Smooth muscle cell of the brain vasculature (primary cell): Measurements from ENCODE around the gene FASLG.

Experiments used
- DNase-seq: peaks from one replicate; pipeline ENCODE4 v3.0.0-alpha.2; 2012; ENCODE audit warnings: low read depth, low spot score

Gene FASLG

DNA sequence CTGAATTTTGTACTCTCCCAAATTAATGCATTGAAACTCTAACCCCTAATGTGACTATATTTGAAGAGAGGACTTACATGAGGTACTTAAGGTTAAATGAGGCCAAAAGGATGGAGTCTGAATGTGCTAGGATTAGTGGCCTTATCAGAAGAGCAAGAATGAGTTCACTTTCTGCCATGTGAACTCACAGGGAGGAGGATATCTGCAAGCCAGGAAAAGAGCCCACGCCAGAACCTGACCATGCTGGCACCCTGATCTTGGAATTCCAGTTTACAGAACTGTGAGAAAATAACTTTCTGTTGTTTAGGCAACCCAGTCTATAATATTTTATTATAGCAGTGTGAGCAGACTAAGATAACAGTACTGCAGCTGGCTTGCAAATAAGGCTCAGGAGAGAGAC lies 12.2 kb upstream of the FASLG start:
- DNase-seq: no peak

DNA sequence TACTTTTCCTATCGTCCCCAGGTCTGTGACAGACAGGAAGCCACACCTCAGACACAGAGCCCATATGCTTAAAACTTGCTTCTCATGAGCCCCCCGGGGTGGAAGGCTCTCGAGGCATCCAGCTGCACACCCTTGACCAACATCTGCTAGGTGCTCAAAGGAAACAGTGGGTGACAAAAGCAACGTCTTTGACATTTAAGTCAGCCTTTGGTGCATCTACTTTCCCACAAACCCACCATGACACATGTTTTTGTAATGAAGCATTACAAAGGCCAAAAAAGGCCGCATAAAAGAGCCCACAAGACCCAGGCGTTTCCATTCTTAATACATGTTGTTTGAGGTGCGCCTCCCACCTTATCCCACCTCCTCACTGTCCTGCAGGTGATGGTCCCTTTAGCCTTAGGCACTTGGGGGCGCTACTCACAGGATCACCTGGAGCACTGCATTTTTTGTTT lies 11.8 kb upstream of the FASLG start:
- no peak for DNase-seq

DNA sequence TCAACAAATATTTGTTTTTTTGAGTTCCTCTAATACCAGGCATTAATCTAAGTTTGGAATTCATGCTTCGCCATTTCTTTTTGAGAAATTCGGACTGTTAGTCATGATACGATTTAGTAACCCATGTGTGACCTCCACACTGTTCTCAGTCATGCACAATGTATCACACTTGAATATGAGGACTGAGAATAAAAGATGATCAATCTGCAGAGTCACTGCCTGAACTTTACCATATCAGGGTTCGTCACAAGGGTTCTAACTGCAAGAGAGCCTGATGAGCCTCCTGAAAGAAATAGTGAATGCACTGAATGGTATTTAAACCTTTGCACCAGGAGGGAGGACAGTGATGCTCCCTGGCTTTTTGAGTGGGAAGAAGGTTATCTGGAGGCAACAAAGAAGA lies 10.9 kb upstream of the FASLG start:
- DNase-seq: no peak

DNA sequence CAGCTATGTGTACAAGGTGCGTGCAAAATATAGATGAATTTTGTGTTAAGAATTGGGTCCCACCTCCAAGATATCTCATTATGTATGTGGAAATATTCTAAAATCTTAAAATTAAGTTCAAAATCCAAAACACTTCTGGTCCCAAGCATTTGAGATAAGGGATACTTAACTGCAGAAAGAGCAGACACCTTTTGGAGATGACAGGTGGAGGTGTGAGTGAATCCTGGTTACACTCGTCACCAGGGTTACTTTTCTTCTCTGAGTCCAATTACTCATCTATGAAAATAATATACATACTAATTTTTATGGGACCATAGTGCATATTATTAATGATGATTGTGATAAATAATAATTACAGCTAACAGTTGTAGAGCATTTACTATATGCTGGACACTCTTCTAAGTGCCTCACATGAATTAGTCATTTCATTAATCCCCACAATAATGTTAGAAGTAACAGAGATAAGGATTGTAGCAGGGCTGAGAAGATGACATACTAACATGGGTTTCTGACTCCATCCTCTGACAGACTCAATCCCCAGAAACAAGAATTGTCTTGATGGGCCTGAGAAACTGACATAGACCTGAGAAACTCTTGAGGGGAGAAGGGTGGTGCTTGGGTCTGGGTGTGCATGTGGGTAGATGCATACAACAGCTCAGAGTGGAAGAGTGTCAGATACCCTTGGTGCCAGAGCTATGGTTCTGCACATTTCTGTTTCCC lies 8.3 kb upstream of the FASLG start:
- DNase-seq: no peak

DNA sequence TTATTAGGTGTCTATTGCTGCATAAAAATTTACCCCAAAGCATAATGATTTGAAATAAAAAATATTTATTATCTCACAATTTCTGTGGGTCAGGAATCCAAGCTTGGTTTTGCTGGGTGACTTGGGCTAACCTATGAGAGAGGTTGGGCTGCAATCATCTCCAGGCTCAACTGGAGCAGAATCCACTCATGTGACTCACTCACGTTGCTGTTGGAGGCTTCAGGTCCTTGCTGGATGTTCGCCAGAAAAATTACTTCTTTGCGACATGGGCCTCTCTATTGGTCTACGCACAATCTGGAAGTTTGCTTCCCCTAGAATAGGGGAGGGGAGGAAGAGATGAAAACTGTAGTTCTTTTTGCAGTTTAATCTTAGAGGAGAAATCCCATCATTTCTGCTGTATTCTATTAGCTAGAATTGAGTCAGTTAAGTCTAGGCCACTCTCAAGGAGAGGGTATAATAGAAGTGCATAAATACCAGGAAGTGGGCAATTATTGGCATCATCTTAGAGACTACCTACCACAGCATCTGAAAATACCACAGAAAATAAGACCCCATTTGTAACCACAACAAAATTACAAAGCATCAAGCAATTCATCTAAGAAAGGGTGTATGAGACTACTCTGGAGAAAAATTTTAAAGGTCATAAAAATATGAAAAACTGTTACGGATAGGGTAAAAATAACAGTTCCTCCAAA lies 5.7 kb upstream of the FASLG start:
- no peak for DNase-seq

DNA sequence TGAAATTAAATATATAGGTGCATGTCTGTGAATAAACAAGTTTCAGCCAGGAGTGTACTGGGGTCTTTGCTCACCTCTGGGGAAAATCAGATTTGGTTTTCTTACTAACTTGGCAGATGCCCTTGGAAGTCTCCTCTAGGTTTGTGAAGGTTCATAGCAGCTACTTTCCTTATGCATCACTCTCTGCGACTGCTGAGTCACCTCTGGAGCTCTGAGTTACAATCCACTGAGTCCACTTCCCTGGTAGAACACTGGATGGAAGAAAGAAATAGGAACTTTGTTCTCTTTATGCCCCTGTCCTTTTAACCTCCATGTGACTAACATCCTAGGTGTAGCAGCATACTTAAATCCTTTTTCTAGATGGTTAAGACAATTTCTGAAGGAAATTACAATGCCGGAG lies 4.4 kb upstream of the FASLG start:
- DNase-seq: no peak

DNA sequence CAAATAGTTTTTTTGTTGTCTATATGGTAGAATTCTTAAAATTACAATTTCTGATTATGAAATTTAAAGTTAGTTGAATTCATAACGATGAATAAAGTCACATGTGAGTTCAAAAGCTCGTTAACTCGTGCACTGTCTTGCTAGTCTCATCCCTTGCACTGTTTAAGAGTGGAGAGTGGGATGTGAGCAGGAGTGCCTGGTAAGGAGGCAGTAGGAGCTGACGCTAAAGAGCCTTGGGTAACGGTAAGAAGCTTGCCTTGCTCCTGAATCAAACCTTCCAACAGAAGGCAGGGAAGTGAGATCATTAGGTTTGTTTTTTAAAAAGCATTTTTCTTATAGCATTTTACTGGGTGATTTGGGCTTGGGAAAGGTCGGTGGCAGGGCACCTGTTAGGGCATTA lies 2.3 kb upstream of the FASLG start:
- no peak for DNase-seq

DNA sequence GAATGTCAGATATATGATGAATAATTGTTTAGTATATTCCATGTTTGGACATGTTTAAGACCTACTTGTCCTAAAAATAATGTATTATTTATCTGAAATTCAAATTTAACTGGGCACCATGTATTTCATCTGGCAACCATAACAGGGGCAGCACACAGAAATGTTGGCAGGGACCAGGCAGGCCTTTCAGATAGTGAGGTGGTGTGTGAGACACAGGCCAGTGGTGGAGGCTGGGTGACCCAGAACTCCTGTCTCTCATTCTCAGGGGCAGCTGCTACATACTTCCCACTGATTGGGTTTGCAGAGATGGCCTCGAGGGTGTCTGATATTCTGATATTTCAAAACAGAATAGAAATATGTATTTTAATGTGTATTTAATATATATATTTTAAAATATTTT lies 1.3 kb upstream of the FASLG start:
- no peak for DNase-seq

DNA sequence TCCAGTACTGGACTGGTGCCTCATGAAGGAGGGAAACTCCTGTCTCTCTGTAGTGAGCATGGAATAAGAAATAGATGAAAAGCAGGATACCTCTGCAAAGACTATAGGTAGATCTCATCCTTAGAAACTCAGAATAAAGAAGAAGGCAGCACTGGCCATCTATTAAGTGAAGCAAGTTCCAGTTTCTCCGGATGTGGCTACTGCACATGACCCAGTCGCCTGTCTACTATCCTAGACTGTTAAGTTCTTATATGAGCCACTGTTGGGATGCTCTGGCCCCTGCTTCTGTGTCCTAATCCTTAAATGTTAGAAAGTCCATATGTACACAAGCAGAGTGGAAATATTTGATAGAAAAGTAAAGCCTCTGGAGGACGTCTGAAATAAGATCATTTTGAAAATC lies 2.2 kb downstream of the FASLG start:
- DNase-seq: no peak

DNA sequence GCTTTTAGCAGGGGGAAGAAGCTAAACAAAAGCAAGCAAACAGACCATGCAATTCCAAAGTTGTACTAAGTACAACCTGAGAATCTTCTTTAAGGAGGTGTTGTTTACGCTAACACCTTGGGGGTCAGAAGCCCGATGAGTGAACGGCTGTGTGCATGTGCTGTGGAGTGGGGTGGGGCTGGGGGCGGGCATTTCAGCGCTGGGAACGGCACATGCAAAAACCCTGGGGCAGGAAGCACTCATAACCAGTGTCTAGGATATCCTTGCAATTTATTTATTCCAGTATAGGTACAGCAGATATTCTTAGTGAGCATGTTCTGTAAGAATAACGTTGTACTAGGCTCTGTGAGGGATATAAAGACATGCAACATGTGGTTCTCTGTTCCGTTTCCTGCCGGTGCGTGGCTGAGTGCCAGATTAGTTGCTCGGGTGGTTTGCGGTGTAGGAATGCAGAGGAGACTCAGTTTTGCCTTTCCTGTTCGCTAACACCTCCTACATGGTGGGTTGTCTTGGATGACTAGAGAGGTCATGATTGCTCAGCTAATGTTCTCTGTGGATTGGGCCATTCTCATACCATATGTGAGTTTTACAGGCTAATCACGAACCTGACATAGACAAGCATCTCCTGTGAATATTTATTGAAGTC lies 3.7 kb downstream of the FASLG start:
- peak; percentile 29 for DNase-seq

DNA sequence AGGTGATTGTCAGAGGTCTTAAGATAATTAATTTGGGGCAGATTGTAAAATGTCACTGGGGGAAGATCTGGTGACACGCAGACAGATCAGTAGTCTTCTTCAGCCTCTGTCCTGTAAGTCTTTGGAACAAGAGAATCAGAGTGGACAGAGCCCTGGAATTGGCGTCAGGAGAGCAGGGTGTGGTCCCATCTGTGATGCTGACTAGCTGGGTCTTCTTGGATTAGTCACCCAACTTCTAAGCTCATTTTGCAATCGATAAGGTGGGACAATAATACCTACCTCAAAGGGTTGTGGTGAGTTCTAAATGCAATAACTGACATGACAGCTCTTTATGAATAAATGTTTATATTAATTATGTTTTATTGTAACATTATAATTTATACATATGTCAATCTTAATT lies 4.8 kb downstream of the FASLG start:
- DNase-seq: no peak

DNA sequence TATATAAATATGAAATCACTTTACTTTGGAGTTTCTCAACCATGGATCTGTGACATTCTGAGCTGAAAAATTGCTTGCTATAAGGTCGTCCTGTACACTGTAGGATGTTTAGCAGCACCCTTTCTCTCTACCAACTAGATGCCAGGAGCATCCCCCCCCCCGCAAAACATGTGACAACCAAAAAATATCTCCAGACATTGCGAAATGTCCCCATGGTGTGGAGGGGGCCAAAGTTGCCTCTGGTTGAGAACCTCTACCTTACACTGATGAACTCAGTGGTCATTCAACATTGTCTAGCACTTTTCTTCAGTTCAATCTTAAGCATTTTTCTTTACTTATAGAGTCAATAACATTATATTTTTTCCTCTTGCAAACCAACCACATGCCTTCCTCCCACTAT lies 9.2 kb downstream of the FASLG start:
- DNase-seq: no peak

DNA sequence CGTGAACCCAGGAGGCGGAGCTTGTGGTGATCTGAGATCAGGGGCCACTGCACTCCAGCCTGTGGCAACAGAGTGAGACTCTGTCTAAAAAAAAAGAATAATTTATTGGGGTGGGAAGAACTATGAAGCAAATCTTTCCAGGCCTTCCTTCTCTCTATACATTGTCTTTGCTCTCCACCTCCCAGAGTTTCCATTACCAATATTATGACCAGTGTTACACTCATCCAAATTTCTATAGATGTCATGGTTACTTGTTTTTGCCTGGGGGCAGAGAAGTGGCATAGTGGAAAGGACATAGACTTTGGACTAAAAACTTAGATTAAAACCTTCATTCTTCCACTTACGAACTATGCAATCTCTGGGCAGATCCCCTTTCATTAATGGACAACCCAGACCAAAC lies 10.1 kb downstream of the FASLG start:
- no peak for DNase-seq

DNA sequence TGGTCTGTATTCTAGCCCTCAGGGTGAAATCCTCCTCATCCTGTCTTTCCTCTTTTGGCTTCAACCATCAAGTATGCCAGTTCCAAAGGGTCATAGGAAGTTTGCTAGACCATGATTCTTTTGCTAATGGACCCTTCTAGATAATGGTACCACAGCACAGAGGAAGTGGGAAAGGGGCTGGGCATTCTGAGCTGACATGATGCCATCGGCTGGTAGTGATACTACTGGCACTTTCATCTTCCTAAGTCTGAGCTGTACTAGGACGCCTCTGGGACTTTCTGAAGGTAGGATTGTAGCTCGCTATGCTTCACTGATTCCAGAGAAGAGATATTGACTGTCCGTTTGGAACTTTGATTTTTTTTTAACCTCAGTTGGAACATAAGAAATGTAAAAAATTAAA lies 11.4 kb downstream of the FASLG start:
- no peak for DNase-seq

DNA sequence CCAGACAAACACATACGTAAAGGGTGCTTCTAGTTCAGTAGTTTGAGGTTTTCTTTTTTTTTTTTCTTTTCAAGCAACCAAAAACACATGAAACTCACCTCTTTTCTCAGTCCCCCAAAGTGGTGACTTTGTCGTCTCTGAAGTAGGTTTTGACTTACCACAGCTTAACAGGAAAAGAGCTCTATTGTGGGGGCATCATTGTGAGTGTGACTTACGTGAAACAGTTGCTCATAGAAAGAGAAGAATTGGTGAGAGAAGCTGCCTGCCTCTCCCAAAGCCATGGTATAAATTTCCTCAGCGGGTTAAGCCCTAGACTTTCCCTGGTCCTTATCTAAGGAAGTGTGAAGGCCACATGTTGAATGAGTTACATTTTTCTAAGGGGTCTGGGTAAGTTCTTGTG lies 11.9 kb downstream of the FASLG start:
- DNase-seq: no peak

DNA sequence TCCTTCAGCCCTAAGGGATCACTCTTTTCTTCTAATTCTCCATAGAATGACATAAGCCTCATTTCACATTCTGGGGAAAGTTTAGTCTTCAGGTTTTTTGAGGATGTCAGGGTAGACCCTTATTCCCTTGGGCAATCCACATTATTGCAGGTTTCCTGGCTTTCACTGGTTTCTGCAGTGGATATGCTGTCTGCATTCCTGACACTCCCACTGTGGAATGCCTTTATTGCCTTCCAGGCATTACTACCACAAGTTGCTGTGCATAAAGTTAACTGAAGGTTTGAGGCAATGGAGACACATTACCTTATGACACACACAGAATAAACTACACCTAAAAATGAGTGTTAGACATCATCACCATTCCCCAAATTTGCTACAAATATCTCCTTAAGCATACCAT lies 12.7 kb downstream of the FASLG start:
- no peak for DNase-seq

DNA sequence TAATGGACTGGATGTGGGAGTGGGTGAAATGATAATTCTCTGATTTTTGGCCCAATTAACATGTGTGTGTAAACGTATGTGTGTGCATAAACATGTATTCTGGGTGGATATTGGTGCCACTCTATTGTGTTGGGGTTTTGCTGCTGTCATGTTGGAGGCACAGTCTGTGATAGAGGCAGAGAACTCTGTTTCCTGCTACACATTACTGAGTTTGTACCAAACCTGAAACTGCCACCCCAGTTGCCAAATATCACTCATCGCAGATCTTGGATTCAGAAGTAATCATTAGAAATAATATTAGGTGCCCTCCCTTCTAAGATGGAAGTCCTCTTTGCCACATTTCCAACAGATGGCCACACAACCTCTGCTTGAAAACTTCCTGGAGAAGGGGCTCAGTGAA lies 13.8 kb downstream of the FASLG start:
- no peak for DNase-seq

DNA sequence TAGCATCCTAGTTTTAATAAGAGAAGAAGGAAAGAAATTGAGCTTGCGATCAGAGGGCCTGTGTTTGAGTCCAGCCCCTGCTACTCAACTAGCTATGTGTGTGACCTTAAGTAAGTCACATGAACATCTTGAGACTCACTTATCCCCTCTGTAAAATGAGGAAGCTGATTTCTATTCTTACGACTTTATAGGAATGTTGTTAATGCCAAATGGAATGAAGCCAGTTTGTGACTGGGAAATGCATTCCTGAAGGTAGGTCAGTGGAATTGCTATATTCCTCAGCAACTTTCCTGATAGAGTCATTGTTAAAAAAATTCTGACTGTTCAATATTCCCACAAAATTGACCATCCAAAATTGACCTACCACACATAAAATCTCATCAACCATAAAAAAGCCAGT lies 14.9 kb downstream of the FASLG start:
- no peak for DNase-seq

DNA sequence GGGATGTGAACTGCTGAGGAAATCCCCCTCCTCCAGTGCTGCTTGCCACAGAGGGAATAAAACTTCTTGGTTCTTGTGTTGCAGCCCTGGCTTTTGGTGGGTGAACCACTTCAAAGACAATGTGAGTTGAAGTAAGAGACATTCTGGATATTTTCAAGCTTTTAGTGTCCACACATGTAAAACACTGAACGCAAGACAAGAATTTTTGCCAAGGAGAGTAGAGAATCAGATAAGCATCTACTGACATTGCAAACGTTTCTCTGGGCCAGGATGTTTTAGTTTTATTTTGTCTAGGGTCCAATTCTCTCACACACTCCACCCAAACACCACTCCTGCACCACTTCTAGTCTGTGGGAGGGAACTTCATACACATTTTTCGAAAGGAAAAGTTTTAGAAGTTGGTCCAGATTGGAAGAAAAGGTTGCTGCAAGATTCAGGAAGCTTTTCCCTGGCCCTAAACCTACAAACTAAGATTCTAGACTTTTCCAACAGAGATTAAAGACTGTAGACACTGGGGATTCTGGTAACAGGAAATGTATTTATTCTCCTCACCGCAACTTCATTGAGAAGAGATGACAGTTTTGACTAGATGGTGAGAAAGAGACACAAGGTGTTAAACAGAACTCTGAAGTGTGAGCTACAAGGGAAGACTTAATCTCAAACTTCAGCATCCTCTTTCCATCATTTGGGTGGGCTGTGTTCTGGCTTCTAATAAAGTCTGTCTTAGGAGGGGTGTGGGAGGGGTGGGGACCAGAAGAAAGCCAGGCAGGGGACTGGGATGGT lies 16.1 kb downstream of the FASLG start:
- no peak for DNase-seq

DNA sequence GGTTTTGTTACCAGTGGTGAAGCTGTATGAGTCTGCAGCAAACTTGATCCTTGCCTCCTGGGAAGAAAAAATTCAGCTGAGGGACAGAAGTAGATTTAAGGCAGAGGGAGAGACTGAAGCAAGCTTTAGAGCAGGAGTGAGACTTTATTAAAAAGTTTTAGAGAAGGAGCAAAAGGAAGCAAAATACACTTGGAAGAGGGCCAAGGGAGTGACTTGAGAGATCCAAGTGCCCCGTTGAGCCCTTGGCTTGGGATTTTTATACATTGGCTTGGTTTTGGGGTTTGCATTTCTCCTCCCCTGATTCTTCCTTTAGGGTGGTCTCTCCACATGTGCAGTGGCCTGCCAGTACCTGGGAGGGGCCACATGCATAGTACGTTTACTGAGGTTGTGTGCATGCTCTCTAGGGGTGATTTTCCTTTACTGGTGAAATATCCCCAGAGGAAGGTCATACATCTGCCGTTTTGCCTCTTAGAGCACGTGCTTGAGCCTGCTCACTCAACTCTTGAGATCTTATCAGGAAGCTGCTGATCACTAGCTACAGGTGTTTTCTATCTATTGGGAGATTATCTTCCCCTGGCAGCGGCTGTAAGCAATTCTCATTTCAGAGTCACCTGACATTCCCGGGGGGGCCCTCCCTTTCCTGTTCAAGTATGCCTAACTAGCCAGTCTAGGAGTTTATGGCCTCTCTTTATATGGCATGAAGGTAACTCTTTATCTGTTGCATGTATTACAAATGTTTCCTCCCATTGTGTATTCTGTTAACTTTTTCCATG lies 20.3 kb downstream of the FASLG start:
- no peak for DNase-seq

DNA sequence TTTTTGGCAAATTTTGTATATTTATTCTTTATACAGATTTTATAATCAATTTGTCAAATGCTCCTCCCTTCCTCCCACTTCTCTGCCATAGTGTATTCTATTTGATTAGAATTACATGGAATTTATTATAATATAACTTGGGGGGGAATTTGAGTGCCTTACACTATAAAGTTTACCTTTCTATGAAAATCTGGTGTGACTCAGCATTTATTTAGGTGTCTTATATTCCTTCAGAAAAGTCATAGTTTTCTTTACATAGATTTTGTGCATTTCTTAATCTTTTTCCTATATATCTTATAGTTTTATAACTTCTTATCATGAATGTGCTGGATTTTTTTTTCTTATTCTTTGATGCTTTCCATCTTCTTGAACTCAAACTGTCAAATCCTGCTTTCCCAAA lies 21.3 kb downstream of the FASLG start:
- DNase-seq: no peak
